Occipital lobe (tissue), 1 donor: ENCODE measurements around the gene ARHGEF25. TPM values are rescaled to one million over a fixed set of nuclear protein-coding genes. Genes with fewer than 3 reads are reported as not detected.

Experiments used
- total RNA-seq: library from RNA; depleted of rRNA; stranded (reverse); fragments of >200 nt; gene quantifications from one replicate; pipeline ENCODE4 v1.2.3, GENCODE V29; 2014

Gene ARHGEF25
- total RNA-seq, 1 donor from 2014 or later, result 49.4 TPM

Other genes with a start within 250 kb of the ARHGEF25 start
- gene R3HDM2, start 180.4 kb upstream of the ARHGEF25 start, total RNA-seq, result 21.7 TPM
- not detected for gene INHBC, start 176.7 kb upstream of the ARHGEF25 start, total RNA-seq
- not detected for gene INHBE, start 156.1 kb upstream of the ARHGEF25 start, total RNA-seq
- 0.16 TPM for gene GLI1, start 151.7 kb upstream of the ARHGEF25 start, total RNA-seq
- gene ARHGAP9, start 131.6 kb upstream of the ARHGEF25 start, total RNA-seq, result 0.94 TPM
- gene MARS1, start 123.4 kb upstream of the ARHGEF25 start, total RNA-seq, result 65.2 TPM
- gene DDIT3, start 90.9 kb upstream of the ARHGEF25 start, total RNA-seq, result 5.3 TPM
- gene MBD6, start 88.6 kb upstream of the ARHGEF25 start, total RNA-seq, result 2.0 TPM
- 103 TPM for gene DCTN2, start 64.2 kb upstream of the ARHGEF25 start, total RNA-seq
- gene KIF5A, start 61.4 kb upstream of the ARHGEF25 start, total RNA-seq, result 50.2 TPM
- gene PIP4K2C, start 20.2 kb upstream of the ARHGEF25 start, total RNA-seq, result 13.6 TPM
- gene DTX3, start 6.6 kb upstream of the ARHGEF25 start, total RNA-seq, result 44.5 TPM
- gene B4GALNT1, start 21.8 kb downstream of the ARHGEF25 start, total RNA-seq, result 45.2 TPM
- 90.0 TPM for gene OS9, start 82.7 kb downstream of the ARHGEF25 start, total RNA-seq
- 25.6 TPM for gene AGAP2, start 127.3 kb downstream of the ARHGEF25 start, total RNA-seq
- gene TSPAN31, start 133.6 kb downstream of the ARHGEF25 start, total RNA-seq, result 41.0 TPM
- gene CDK4, start 140.9 kb downstream of the ARHGEF25 start, total RNA-seq, result 59.0 TPM
- gene MARCHF9, start 143.7 kb downstream of the ARHGEF25 start, total RNA-seq, result 15.9 TPM
- not detected for gene CYP27B1, start 155.6 kb downstream of the ARHGEF25 start, total RNA-seq
- 0.94 TPM for gene METTL1, start 160.7 kb downstream of the ARHGEF25 start, total RNA-seq
- 2.2 TPM for gene EEF1AKMT3, start 161.2 kb downstream of the ARHGEF25 start, total RNA-seq
- 27.3 TPM for gene TSFM, start 171.4 kb downstream of the ARHGEF25 start, total RNA-seq
- 0.78 TPM for gene AVIL, start 207.3 kb downstream of the ARHGEF25 start, total RNA-seq
- 32.4 TPM for gene CTDSP2, start 235.3 kb downstream of the ARHGEF25 start, total RNA-seq